Immature natural killer cell (primary cell): ENCODE measurements around the gene DHCR24. TPM values are rescaled to one million over a fixed set of nuclear protein-coding genes. Genes with fewer than 3 reads are reported as not detected.
"Not testable (repeated sequence)": the region's sequence is repeated elsewhere in the genome, so short reads cannot be mapped to it uniquely, and the experiment has no call there.

Source experiments
- DNase-seq, 3 donors: peaks; one replicate each; pipeline ENCODE4 v3.0.0; 2022; ENCODE audit warnings: mixed read lengths in 1 of 3
- H3K27ac Mint-ChIP-seq, 6 donors: one replicate each; pipeline ENCODE4 v1.8.0; 2020; ENCODE audit warnings: mixed read lengths in 6 of 6, mild to moderate bottlenecking in 5 of 6, inconsistent platforms in 4 of 6, moderate library complexity in 3 of 6
- H3K27me3 Mint-ChIP-seq, 3 donors: one replicate each; pipeline ENCODE4 v1.8.0; 2020 to 2021; ENCODE audit warnings: low read depth in 3 of 3, mild to moderate bottlenecking in 3 of 3, mixed read lengths in 3 of 3, moderate library complexity in 3 of 3, inconsistent platforms in 1 of 3
- H3K36me3 Mint-ChIP-seq, 3 donors: one replicate each; pipeline ENCODE4 v1.8.0; 2020; ENCODE audit warnings: mixed read lengths in 3 of 3, inconsistent platforms in 2 of 3, mild to moderate bottlenecking in 2 of 3
- H3K4me1 Mint-ChIP-seq, 2 donors: one replicate each; pipeline ENCODE4 v1.8.0; 2020; ENCODE audit warnings: inconsistent platforms in 2 of 2, mild to moderate bottlenecking in 2 of 2, mixed read lengths in 2 of 2, moderate library complexity in 1 of 2
- H3K4me3 Mint-ChIP-seq, 5 donors: one replicate each; pipeline ENCODE4 v1.8.0; 2020; ENCODE audit warnings: mild to moderate bottlenecking in 5 of 5, mixed read lengths in 5 of 5, inconsistent platforms in 3 of 5, moderate library complexity in 3 of 5
- H3K9me3 Mint-ChIP-seq, 6 donors: one replicate each; pipeline ENCODE4 v1.8.0; 2020; ENCODE audit warnings: mild to moderate bottlenecking in 6 of 6, mixed read lengths in 6 of 6, inconsistent platforms in 4 of 6, moderate library complexity in 3 of 6
- polyA plus RNA-seq, 3 donors: library from polyadenylated mRNA; unstranded; fragments of 300-500 nt; fragmentation: Illumina TruSeq; gene quantifications; one replicate each; pipeline ENCODE4 v1.2.3, GENCODE V29; 2021

Gene DHCR24
- polyA plus RNA-seq, 3 donors from 2014 or later = 15.4 to 23.8 (median 17.0) TPM

GRCh38 chr1:54883349-54884102, 3.5 kb downstream of the DHCR24 start:
- H3K27ac Mint-ChIP-seq = peak overlapping the region in 3 of 6 donors; percentile 9 to 61 (median 55)
- peaks cover 0 to 9% (median 5%) of the 10 kb centered on the region in 3 donors for H3K27me3 Mint-ChIP-seq
- no peaks in the 10 kb centered on the region for H3K9me3 Mint-ChIP-seq
- peaks cover 5 to 27% (median 18%) of the 10 kb centered on the region in 3 donors for H3K36me3 Mint-ChIP-seq
- H3K4me1 Mint-ChIP-seq = peaks cover 37 to 52% of the 10 kb centered on the region in 2 donors
- DNase-seq = no peak
- H3K4me3 Mint-ChIP-seq = no peak overlapping the region

- no peaks in the 10 kb centered on the region for H3K9me3 Mint-ChIP-seq
- H3K27me3 Mint-ChIP-seq = peaks cover 0 to 7% (median 4%) of the 10 kb centered on the region in 3 donors
- DNase-seq = no peak
- H3K36me3 Mint-ChIP-seq = peaks cover 5 to 27% (median 19%) of the 10 kb centered on the region in 3 donors
- H3K4me1 Mint-ChIP-seq = peaks cover 28 to 43% of the 10 kb centered on the region in 2 donors
- no peak overlapping the region for H3K4me3 Mint-ChIP-seq
- H3K27ac Mint-ChIP-seq = peak overlapping the region in 2 of 6 donors; percentile 5 to 62
These were observed 4.5 kb downstream of the DHCR24 start for GRCh38 chr1:54882519-54882918.

- not testable (repeated sequence) for H3K27me3 Mint-ChIP-seq, H3K9me3 Mint-ChIP-seq, H3K4me3 Mint-ChIP-seq, DNase-seq
- Mint-ChIP-seq H3K36me3 (peaks cover 5 to 31% (median 23%) of the 10 kb centered on the region in 3 donors), H3K4me1 (peaks cover 25 to 39% of the 10 kb centered on the region in 2 donors), H3K27ac (peak overlapping the region in 1 of 6 donors; percentile 5)
These were observed 5.4 kb downstream of the DHCR24 start for GRCh38 chr1:54881604-54882003.

- Mint-ChIP-seq H3K27me3 (peaks cover 0 to 3% (median 0%) of the 10 kb centered on the region in 3 donors), H3K9me3 (no peaks in the 10 kb centered on the region), H3K27ac (no peak overlapping the region), H3K4me1 (peaks cover 8 to 21% of the 10 kb centered on the region in 2 donors), H3K36me3 (peaks cover 10 to 37% (median 31%) of the 10 kb centered on the region in 3 donors), H3K4me3 (no peak overlapping the region)
- no peak for DNase-seq
These were observed 7.1 kb downstream of the DHCR24 start for GRCh38 chr1:54879872-54880271.

GRCh38 chr1:54876814-54877213, 10.2 kb downstream of the DHCR24 start:
- H3K27ac Mint-ChIP-seq = no peak overlapping the region
- H3K9me3 Mint-ChIP-seq = no peaks in the 10 kb centered on the region
- H3K27me3 Mint-ChIP-seq = peaks cover 0 to 3% (median 0%) of the 10 kb centered on the region in 3 donors
- peaks cover 0 to 11% of the 10 kb centered on the region in 2 donors for H3K4me1 Mint-ChIP-seq
- DNase-seq = no peak
- H3K4me3 Mint-ChIP-seq = no peak overlapping the region
- H3K36me3 Mint-ChIP-seq = peaks cover 15 to 37% (median 36%) of the 10 kb centered on the region in 3 donors

GRCh38 chr1:54875000-54875399, 12.0 kb downstream of the DHCR24 start:
- Mint-ChIP-seq H3K36me3 (peaks cover 12 to 29% (median 27%) of the 10 kb centered on the region in 3 donors), H3K27ac (peak overlapping the region in 1 of 6 donors; percentile 30), H3K4me1 (peaks cover 0 to 10% of the 10 kb centered on the region in 2 donors), H3K4me3 (no peak overlapping the region), H3K9me3 (no peaks in the 10 kb centered on the region), H3K27me3 (peaks cover 0 to 3% (median 0%) of the 10 kb centered on the region in 3 donors)
- no peak for DNase-seq

GRCh38 chr1:54874079-54874830, 12.7 kb downstream of the DHCR24 start:
- DNase-seq = no peak
- Mint-ChIP-seq H3K27ac (no peak overlapping the region), H3K4me1 (peaks cover 0 to 4% of the 10 kb centered on the region in 2 donors), H3K9me3 (no peaks in the 10 kb centered on the region), H3K4me3 (no peak overlapping the region), H3K36me3 (peaks cover 11 to 21% (median 20%) of the 10 kb centered on the region in 3 donors), H3K27me3 (peaks cover 0 to 3% (median 0%) of the 10 kb centered on the region in 3 donors)

GRCh38 chr1:54872036-54872331, 15.0 kb downstream of the DHCR24 start:
- H3K27ac Mint-ChIP-seq = no peak overlapping the region
- H3K27me3 Mint-ChIP-seq = no peaks in the 10 kb centered on the region
- DNase-seq = no peak
- peaks cover 15 to 17% (median 15%) of the 10 kb centered on the region in 3 donors for H3K36me3 Mint-ChIP-seq
- H3K4me3 Mint-ChIP-seq = no peak overlapping the region
- H3K9me3 Mint-ChIP-seq = no peaks in the 10 kb centered on the region
- no peaks in the 10 kb centered on the region for H3K4me1 Mint-ChIP-seq

- H3K36me3 Mint-ChIP-seq = peaks cover 11 to 15% (median 12%) of the 10 kb centered on the region in 3 donors
- no peak overlapping the region for H3K4me3 Mint-ChIP-seq
- H3K9me3 Mint-ChIP-seq = no peaks in the 10 kb centered on the region
- no peak for DNase-seq
- no peaks in the 10 kb centered on the region for H3K27me3 Mint-ChIP-seq
- no peaks in the 10 kb centered on the region for H3K4me1 Mint-ChIP-seq
- no peak overlapping the region for H3K27ac Mint-ChIP-seq
These were observed 15.5 kb downstream of the DHCR24 start for GRCh38 chr1:54871275-54872035.

GRCh38 chr1:54870869-54871268, 16.1 kb downstream of the DHCR24 start:
- peaks cover 11 to 15% (median 12%) of the 10 kb centered on the region in 3 donors for H3K36me3 Mint-ChIP-seq
- no peak overlapping the region for H3K4me3 Mint-ChIP-seq
- DNase-seq = no peak
- no peaks in the 10 kb centered on the region for H3K27me3 Mint-ChIP-seq
- no peak overlapping the region for H3K27ac Mint-ChIP-seq
- no peaks in the 10 kb centered on the region for H3K4me1 Mint-ChIP-seq
- H3K9me3 Mint-ChIP-seq = no peaks in the 10 kb centered on the region

GRCh38 chr1:54869173-54869851, 17.7 kb downstream of the DHCR24 start:
- Mint-ChIP-seq H3K4me3 (no peak overlapping the region), H3K27ac (peak overlapping the region in 1 of 6 donors; percentile 12), H3K36me3 (peaks cover 5 to 12% (median 10%) of the 10 kb centered on the region in 3 donors), H3K27me3 (no peaks in the 10 kb centered on the region), H3K4me1 (no peaks in the 10 kb centered on the region), H3K9me3 (no peaks in the 10 kb centered on the region)
- no peak for DNase-seq

GRCh38 chr1:54867717-54868057, 19.3 kb downstream of the DHCR24 start:
- Mint-ChIP-seq H3K27ac (no peak overlapping the region), H3K9me3 (no peaks in the 10 kb centered on the region)

More at GRCh38 chr1:54867717-54868057, 19.3 kb downstream of the DHCR24 start:
- H3K4me1 Mint-ChIP-seq = peaks cover 2 to 6% of the 10 kb centered on the region in 2 donors
- H3K4me3 Mint-ChIP-seq = no peak overlapping the region
- H3K27me3 Mint-ChIP-seq = no peaks in the 10 kb centered on the region
- peaks cover 0 to 17% (median 5%) of the 10 kb centered on the region in 3 donors for H3K36me3 Mint-ChIP-seq
- no peak for DNase-seq
